OCI-LY7 (cell line): ENCODE measurements around the gene EP300. TPM values are rescaled to one million over a fixed set of nuclear protein-coding genes. Genes with fewer than 3 reads are reported as not detected.

Experiments used
- BruUV-seq: library from RNA; stranded (reverse); fragments of 400-500 nt; replicated peaks from 2 replicates; lab custom pipeline; 2021; lab: Mats Ljungman, UMichigan
- CTCF ChIA-PET: fragments of 300-600 bp; sonication (Branson Sonifier 250); formaldehyde crosslinking; loops from one replicate; lab custom pipeline; 2022; ENCODE audit warnings: antibody characterized with exemption; ENCODE audit not compliant: unreplicated experiment; lab: Charles Lee
- POLR2A ChIA-PET: fragments of 300-600 bp; sonication (Branson Sonifier 250); formaldehyde crosslinking; loops from one replicate; lab custom pipeline; 2022; ENCODE audit warnings: antibody characterized with exemption; lab: Charles Lee
- DNase-seq: peaks from one replicate; pipeline ENCODE4 v3.0.0-alpha.2; 2015; ENCODE audit warnings: low spot score
- H2AFZ ChIP-seq: fragments of 200-600 bp; sonication (generic), shearing (Covaris generic); 2 replicates; pipeline ENCODE4 v1.6.1; 2014; ENCODE audit warnings: mild to moderate bottlenecking, antibody characterized with exemption, low read length, moderate library complexity
- H3K27ac ChIP-seq: fragments of 200-600 bp; sonication (generic); 2 replicates; pipeline ENCODE4 v1.5.1; 2014; ENCODE audit warnings: mixed run types, low read depth, mild to moderate bottlenecking, moderate library complexity, low read length, inconsistent platforms; ENCODE audit not compliant: poor library complexity, severe bottlenecking
- H3K36me3 ChIP-seq: fragments of 200-600 bp; sonication (generic); 2 replicates; pipeline ENCODE4 v1.6.1; 2014; ENCODE audit warnings: mild to moderate bottlenecking, antibody characterized with exemption, low read length, moderate library complexity, mixed read lengths; ENCODE audit not compliant: insufficient read depth
- H3K4me1 ChIP-seq: fragments of 200-600 bp; sonication (generic); 2 replicates; pipeline ENCODE4 v1.5.1; 2014; ENCODE audit warnings: mild to moderate bottlenecking, low read length; ENCODE audit not compliant: insufficient read depth, poor library complexity, severe bottlenecking
- H3K4me2 ChIP-seq: fragments of 200-600 bp; sonication (generic); 2 replicates; pipeline ENCODE4 v1.6.1; 2014; ENCODE audit warnings: mild to moderate bottlenecking, low read length
- H3K4me3 ChIP-seq: fragments of 200-600 bp; sonication (generic); 2 replicates; pipeline ENCODE4 v1.5.1; 2014; ENCODE audit warnings: mild to moderate bottlenecking, low read depth, low read length; ENCODE audit not compliant: poor library complexity, severe bottlenecking
- H3K79me2 ChIP-seq: fragments of 200-600 bp; sonication (generic); 2 replicates; pipeline ENCODE4 v1.6.1; 2016; ENCODE audit warnings: low read depth, mild to moderate bottlenecking, low read length, moderate library complexity, mixed read lengths; ENCODE audit not compliant: insufficient read depth
- H3K9me2 ChIP-seq: fragments of 200-600 bp; sonication (generic); 2 replicates; pipeline ENCODE4 v1.6.1; 2016; ENCODE audit warnings: mild to moderate bottlenecking, low read length, mixed read lengths; ENCODE audit not compliant: insufficient read depth
- H3K9me3 ChIP-seq: fragments of 200-600 bp; sonication (generic); 2 replicates; pipeline ENCODE4 v1.6.1; 2014; ENCODE audit warnings: mild to moderate bottlenecking, mixed run types, low read length, mixed read lengths
- H4K20me1 ChIP-seq: fragments of 200-600 bp; sonication (generic); 2 replicates; pipeline ENCODE4 v1.6.1; 2014; ENCODE audit warnings: mild to moderate bottlenecking, antibody characterized with exemption, low read length, moderate library complexity, mixed read lengths; ENCODE audit not compliant: insufficient read depth
- EZH2phosphoT487 ChIP-seq: fragments of 200-600 bp; sonication (generic); IDR thresholded peaks from 2 replicates; pipeline ENCODE4 v1.6.1; 2018; ENCODE audit warnings: low read depth, borderline replicate concordance, mild to moderate bottlenecking, mixed run types, antibody characterized with exemption, low read length, moderate library complexity, mixed read lengths
- intact Hi-C: fragments of 100-400 bp; cut with micrococcal nuclease; formaldehyde crosslinking; loops from one replicate; pipeline ENCODE4 v1.10.0; 2022; ENCODE audit not compliant: unreplicated experiment
- total RNA-seq, 2 experiments: library from RNA; depleted of rRNA in 1 of 2; stranded (reverse); fragments of >200 nt in 1 of 2; shearing (Covaris generic) in 1 of 2; gene quantifications; 2 replicates each; pipeline ENCODE4 v1.2.3, GENCODE V29; 2014 to 2022
- TF ChIP-seq, protein P1 (sequence below): fragments of 200-600 bp; sonication (generic); conservative IDR thresholded peaks from 2 replicates; pipeline ENCODE4 v1.5.1; 2014; ENCODE audit warnings: mild to moderate bottlenecking, antibody characterized with exemption, low read length, moderate library complexity, mixed read lengths

Gene EP300
- total RNA-seq, 2 experiments from 2014 or later: 46.2 to 108 TPM

DNA sequence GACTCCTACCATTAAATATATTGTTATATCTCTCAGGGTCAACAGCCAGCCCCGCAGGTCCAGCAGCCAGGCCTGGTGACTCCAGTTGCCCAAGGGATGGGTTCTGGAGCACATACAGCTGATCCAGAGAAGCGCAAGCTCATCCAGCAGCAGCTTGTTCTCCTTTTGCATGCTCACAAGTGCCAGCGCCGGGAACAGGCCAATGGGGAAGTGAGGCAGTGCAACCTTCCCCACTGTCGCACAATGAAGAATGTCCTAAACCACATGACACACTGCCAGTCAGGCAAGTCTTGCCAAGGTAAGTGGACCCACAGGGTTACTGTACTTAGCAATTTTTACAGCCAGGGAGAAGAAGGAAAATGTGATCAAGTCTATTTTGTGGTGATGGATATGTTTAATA is 35.1 kb downstream of the EP300 start:
- H3K4me3 ChIP-seq: no peak overlapping the region
- H3K9me3 ChIP-seq: no peaks in the 10 kb centered on the region
- ChIA-PET CTCF (no interaction called here), POLR2A (no interaction called here)
- no peak overlapping the region for H3K27ac ChIP-seq
- intact Hi-C loops: no loop called here
- H3K9me2 ChIP-seq: no peaks in the 10 kb centered on the region
- H2AFZ ChIP-seq: no peak overlapping the region
- peaks cover 27% of the 10 kb centered on the region for H3K79me2 ChIP-seq
- H3K4me2 ChIP-seq: no peak overlapping the region
- DNase-seq: no peak
- peaks cover 7% of the 10 kb centered on the region; the same call in 1 of the 2 replicates for H4K20me1 ChIP-seq
- BruUV-seq: no TSS peak
- peaks cover 95% of the 10 kb centered on the region for H3K36me3 ChIP-seq
- no peaks in the 10 kb centered on the region for H3K4me1 ChIP-seq
- TF ChIP-seq EZH2phosphoT487: no peak
- TF ChIP-seq, protein P1, sequence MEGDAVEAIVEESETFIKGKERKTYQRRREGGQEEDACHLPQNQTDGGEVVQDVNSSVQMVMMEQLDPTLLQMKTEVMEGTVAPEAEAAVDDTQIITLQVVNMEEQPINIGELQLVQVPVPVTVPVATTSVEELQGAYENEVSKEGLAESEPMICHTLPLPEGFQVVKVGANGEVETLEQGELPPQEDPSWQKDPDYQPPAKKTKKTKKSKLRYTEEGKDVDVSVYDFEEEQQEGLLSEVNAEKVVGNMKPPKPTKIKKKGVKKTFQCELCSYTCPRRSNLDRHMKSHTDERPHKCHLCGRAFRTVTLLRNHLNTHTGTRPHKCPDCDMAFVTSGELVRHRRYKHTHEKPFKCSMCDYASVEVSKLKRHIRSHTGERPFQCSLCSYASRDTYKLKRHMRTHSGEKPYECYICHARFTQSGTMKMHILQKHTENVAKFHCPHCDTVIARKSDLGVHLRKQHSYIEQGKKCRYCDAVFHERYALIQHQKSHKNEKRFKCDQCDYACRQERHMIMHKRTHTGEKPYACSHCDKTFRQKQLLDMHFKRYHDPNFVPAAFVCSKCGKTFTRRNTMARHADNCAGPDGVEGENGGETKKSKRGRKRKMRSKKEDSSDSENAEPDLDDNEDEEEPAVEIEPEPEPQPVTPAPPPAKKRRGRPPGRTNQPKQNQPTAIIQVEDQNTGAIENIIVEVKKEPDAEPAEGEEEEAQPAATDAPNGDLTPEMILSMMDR: no peak

DNA sequence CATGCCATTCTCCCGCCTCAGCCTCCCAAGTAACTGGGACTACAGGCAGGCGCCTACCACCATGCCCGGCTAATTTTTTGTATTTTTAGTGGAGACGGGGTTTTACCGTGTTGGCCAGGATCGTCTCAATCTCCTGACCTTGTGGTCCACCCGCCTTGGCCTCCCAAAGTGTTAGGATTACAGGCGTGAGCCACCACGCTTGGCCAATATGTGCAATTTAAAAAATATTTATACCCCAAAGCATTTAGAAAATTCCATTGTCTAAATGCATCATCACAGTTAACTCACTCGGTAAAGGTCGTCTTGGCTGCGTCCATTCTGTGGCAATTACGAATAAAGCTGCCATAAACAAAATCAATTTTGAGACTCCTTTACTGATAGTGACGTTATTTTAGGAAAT is 36.2 kb downstream of the EP300 start:
- ChIA-PET POLR2A (no interaction called here), CTCF (no interaction called here)
- H3K9me2 ChIP-seq: no peaks in the 10 kb centered on the region
- TF ChIP-seq EZH2phosphoT487: no peak
- TF ChIP-seq, protein P1: no peak
- no peak overlapping the region for H3K27ac ChIP-seq
- no peak overlapping the region for H2AFZ ChIP-seq
- H3K9me3 ChIP-seq: no peaks in the 10 kb centered on the region
- peaks cover 15% of the 10 kb centered on the region for H3K79me2 ChIP-seq
- H4K20me1 ChIP-seq: no peaks in the 10 kb centered on the region
- no TSS peak for BruUV-seq
- no peak for DNase-seq
- no peak overlapping the region for H3K4me3 ChIP-seq
- peaks cover 95% of the 10 kb centered on the region for H3K36me3 ChIP-seq
- intact Hi-C loops: no loop called here
- no peaks in the 10 kb centered on the region for H3K4me1 ChIP-seq
- no peak overlapping the region for H3K4me2 ChIP-seq

DNA sequence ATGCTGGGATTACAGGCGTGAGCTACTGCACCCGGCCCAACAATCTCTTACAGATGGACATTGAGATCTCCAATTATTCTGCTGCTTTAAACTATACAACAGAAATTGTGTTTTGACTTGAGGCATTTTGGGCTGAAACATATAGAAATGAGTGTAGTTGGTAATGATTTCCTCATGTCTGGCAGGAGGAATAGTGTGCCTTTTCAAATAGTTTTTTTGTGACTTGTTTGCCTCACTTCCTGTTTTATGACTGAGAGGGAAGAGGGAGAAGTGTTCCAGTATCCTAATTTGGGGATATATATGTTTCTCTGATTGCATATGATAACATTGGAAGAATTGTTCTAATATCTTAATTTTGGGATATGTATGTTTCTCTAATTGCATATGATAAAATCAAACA is 40.2 kb downstream of the EP300 start:
- TF ChIP-seq, protein P1: no peak
- TF ChIP-seq EZH2phosphoT487: no peak
- Histone ChIP-seq H3K79me2 (peaks cover 8% of the 10 kb centered on the region; the same call in 1 of the 2 replicates), H3K9me2 (no peaks in the 10 kb centered on the region), H3K4me1 (no peaks in the 10 kb centered on the region), H3K9me3 (no peaks in the 10 kb centered on the region), H4K20me1 (no peaks in the 10 kb centered on the region), H2AFZ (no peak overlapping the region), H3K4me2 (no peak overlapping the region), H3K4me3 (no peak overlapping the region), H3K27ac (no peak overlapping the region), H3K36me3 (peaks cover 97% of the 10 kb centered on the region)
- no peak for DNase-seq
- CTCF ChIA-PET: no interaction called here
- BruUV-seq: no TSS peak
- intact Hi-C loops: no loop called here
- POLR2A ChIA-PET: no interaction called here
